ENCODE data around the gene OPN1LW.

DNA sequence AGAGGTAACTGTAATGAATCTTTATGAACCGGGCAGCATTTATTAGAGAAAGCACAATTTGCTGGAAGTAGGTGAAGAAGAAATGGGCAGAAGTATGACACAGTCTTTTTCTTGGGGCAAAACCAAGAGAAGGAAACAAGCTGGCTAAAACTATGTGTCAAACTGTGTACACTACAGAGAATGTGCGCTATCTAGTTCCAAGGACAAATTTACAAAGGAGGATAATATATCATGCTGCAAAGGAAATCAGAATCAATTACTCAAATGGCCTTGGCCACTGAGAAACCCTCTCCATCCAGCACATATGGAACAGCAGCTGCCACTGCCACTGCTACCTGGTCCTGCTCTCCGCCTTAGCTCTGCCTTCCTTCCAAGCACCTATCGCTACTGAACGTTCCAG lies 29.4 kb upstream of the OPN1LW start:
- no peak for TF ChIP-seq EZH2phosphoT487 (IDR thresholded peaks at IDR 0.05; ENCODE audit: low read length)
- TF ChIP-seq CTCF (IDR thresholded peaks at IDR 0.05; ENCODE audit: low read length), result no peak
- TF ChIP-seq EZH2 (optimal IDR thresholded peaks at IDR 0.05; ENCODE audit: low read depth, low read length), result no peak
